Measurements from ENCODE around the gene CHCHD1. TPM values are rescaled to one million over a fixed set of nuclear protein-coding genes. Genes with fewer than 3 reads are reported as not detected.

Gene CHCHD1
- total and polyA plus RNA-seq, 2 experiments from 2014 or later = 45.3 to 95.2 TPM

- Histone ChIP-seq H3K4me2 (no peak overlapping the region), H3K79me2 (peaks cover 7% of the 10 kb centered on the region), H3K9me3 (ENCODE audit: low read depth) (no peaks in the 10 kb centered on the region), H3K4me3 (no peak overlapping the region), H4K20me1 (ENCODE audit: insufficient read depth, poor library complexity, severe bottlenecking) (peaks cover 2% of the 10 kb centered on the region), H3K4me1 (ENCODE audit: insufficient read depth) (no peaks in the 10 kb centered on the region), H3K9me2 (replicated peaks; ENCODE audit: insufficient read depth) (no peaks in the 10 kb centered on the region), H2AFZ (no peak overlapping the region), H3K27ac (no peak overlapping the region), H3K27me3 (no peaks in the 10 kb centered on the region), H3K36me3 (replicated peaks; ENCODE audit: insufficient read depth, low read depth) (peaks cover 5% of the 10 kb centered on the region)
- 98% methylated on average over 2 of the region's 2 CpGs for WGBS (ENCODE audit: low lambda C conversion rate, missing lambda C conversion rate)
- TF ChIP-seq EZH2 (IDR thresholded peaks at IDR 0.05; ENCODE audit: borderline replicate concordance) (no peak), EZH2phosphoT487 (IDR thresholded peaks at IDR 0.05; ENCODE audit: low read depth, severe bottlenecking, unreplicated experiment) (no peak)
- DNase-seq (ENCODE audit: low spot score) = no peak
Measured at GRCh38 chr10:73763343-73763742, 18.5 kb upstream of the CHCHD1 start.

GRCh38 chr10:73765066-73765465, 16.8 kb upstream of the CHCHD1 start:
- Histone ChIP-seq H3K9me3 (ENCODE audit: low read depth) (no peaks in the 10 kb centered on the region), H3K4me2 (no peak overlapping the region), H3K4me1 (ENCODE audit: insufficient read depth) (no peaks in the 10 kb centered on the region), H3K9me2 (replicated peaks; ENCODE audit: insufficient read depth) (no peaks in the 10 kb centered on the region), H3K79me2 (peaks cover 3% of the 10 kb centered on the region), H3K27me3 (no peaks in the 10 kb centered on the region), H3K36me3 (replicated peaks; ENCODE audit: insufficient read depth, low read depth) (peaks cover 5% of the 10 kb centered on the region), H3K4me3 (no peak overlapping the region), H3K27ac (no peak overlapping the region), H4K20me1 (ENCODE audit: insufficient read depth, poor library complexity, severe bottlenecking) (no peaks in the 10 kb centered on the region), H2AFZ (no peak overlapping the region)
- no peak for DNase-seq (ENCODE audit: low spot score)
- no peak for TF ChIP-seq CTCF (IDR thresholded peaks at IDR 0.05; ENCODE audit: poor library complexity)
- TF ChIP-seq EZH2 (IDR thresholded peaks at IDR 0.05; ENCODE audit: borderline replicate concordance) = no peak
- TF ChIP-seq EZH2phosphoT487 (IDR thresholded peaks at IDR 0.05; ENCODE audit: low read depth, severe bottlenecking, unreplicated experiment) = no peak
- WGBS (ENCODE audit: low lambda C conversion rate, missing lambda C conversion rate) = 96% methylated on average over 6 of the region's 6 CpGs

GRCh38 chr10:73768881-73769280, 13.0 kb upstream of the CHCHD1 start:
- H3K36me3 ChIP-seq (replicated peaks; ENCODE audit: insufficient read depth, low read depth) = no peaks in the 10 kb centered on the region
- no peak overlapping the region for H3K27ac ChIP-seq
- 87% methylated on average over 11 of the region's 11 CpGs for WGBS (ENCODE audit: low lambda C conversion rate, missing lambda C conversion rate)

GRCh38 chr10:73769396-73769795, 12.5 kb upstream of the CHCHD1 start:
- no peak overlapping the region for H3K27ac ChIP-seq
- H3K9me3 ChIP-seq (ENCODE audit: low read depth) = no peaks in the 10 kb centered on the region
- H3K4me2 ChIP-seq = no peak overlapping the region
- H3K79me2 ChIP-seq = peaks cover 13% of the 10 kb centered on the region
- WGBS (ENCODE audit: low lambda C conversion rate, missing lambda C conversion rate) = 96% methylated on average over 5 of the region's 5 CpGs
- H2AFZ ChIP-seq = no peak overlapping the region
- H3K4me3 ChIP-seq = no peak overlapping the region
- no peak for DNase-seq (ENCODE audit: low spot score)
- H3K27me3 ChIP-seq = no peaks in the 10 kb centered on the region
- peaks cover 20% of the 10 kb centered on the region for H3K4me1 ChIP-seq (ENCODE audit: insufficient read depth)
- TF ChIP-seq EZH2 (IDR thresholded peaks at IDR 0.05; ENCODE audit: borderline replicate concordance) (no peak), CTCF (IDR thresholded peaks at IDR 0.05; ENCODE audit: poor library complexity) (no peak), EZH2phosphoT487 (IDR thresholded peaks at IDR 0.05; ENCODE audit: low read depth, severe bottlenecking, unreplicated experiment) (no peak)
- H3K36me3 ChIP-seq (replicated peaks; ENCODE audit: insufficient read depth, low read depth) = no peaks in the 10 kb centered on the region
- H4K20me1 ChIP-seq (ENCODE audit: insufficient read depth, poor library complexity, severe bottlenecking) = no peaks in the 10 kb centered on the region
- no peaks in the 10 kb centered on the region for H3K9me2 ChIP-seq (replicated peaks; ENCODE audit: insufficient read depth)

More at GRCh38 chr10:73768881-73769280, 13.0 kb upstream of the CHCHD1 start:
- H3K4me1 ChIP-seq (ENCODE audit: insufficient read depth) = peaks cover 15% of the 10 kb centered on the region
- no peak for DNase-seq (ENCODE audit: low spot score)
- no peak overlapping the region for H2AFZ ChIP-seq
- H3K9me3 ChIP-seq (ENCODE audit: low read depth) = no peaks in the 10 kb centered on the region
- H4K20me1 ChIP-seq (ENCODE audit: insufficient read depth, poor library complexity, severe bottlenecking) = no peaks in the 10 kb centered on the region
- no peaks in the 10 kb centered on the region for H3K9me2 ChIP-seq (replicated peaks; ENCODE audit: insufficient read depth)
- H3K4me2 ChIP-seq = no peak overlapping the region
- H3K4me3 ChIP-seq = no peak overlapping the region
- peaks cover 8% of the 10 kb centered on the region for H3K79me2 ChIP-seq
- no peaks in the 10 kb centered on the region for H3K27me3 ChIP-seq
- no peak for TF ChIP-seq EZH2phosphoT487 (IDR thresholded peaks at IDR 0.05; ENCODE audit: low read depth, severe bottlenecking, unreplicated experiment)
- TF ChIP-seq CTCF (IDR thresholded peaks at IDR 0.05; ENCODE audit: poor library complexity) = no peak
- TF ChIP-seq EZH2 (IDR thresholded peaks at IDR 0.05; ENCODE audit: borderline replicate concordance) = no peak
